NCI-H2227 (cell line): ENCODE measurements around the gene ARHGEF16.

Source experiments
- DNase-seq: peaks from one replicate; lab custom pipeline; 2025; ENCODE audit not compliant: unreplicated experiment; lab: John Stamatoyannopoulos, UW

Gene ARHGEF16

GRCh38 chr1:3436451-3436850 lies 18.0 kb upstream of the ARHGEF16 start:
- DNase-seq, result no peak

GRCh38 chr1:3436901-3437300 lies 17.6 kb upstream of the ARHGEF16 start:
- DNase-seq, result no peak

- DNase-seq, result no peak
Observed at GRCh38 chr1:3438661-3439180, 15.7 kb upstream of the ARHGEF16 start.

GRCh38 chr1:3439346-3440299 lies 14.8 kb upstream of the ARHGEF16 start:
- no peak for DNase-seq

- no peak for DNase-seq
Observed at GRCh38 chr1:3440300-3440681, 14.2 kb upstream of the ARHGEF16 start.

- no peak for DNase-seq
Observed at GRCh38 chr1:3440711-3441409, 13.6 kb upstream of the ARHGEF16 start.

- DNase-seq, result no peak
Observed at GRCh38 chr1:3441410-3441847, 13.0 kb upstream of the ARHGEF16 start.

GRCh38 chr1:3441880-3442279 lies 12.6 kb upstream of the ARHGEF16 start:
- no peak for DNase-seq

- no peak for DNase-seq
Observed at GRCh38 chr1:3442331-3442730, 12.1 kb upstream of the ARHGEF16 start.

GRCh38 chr1:3442901-3443300 lies 11.6 kb upstream of the ARHGEF16 start:
- no peak for DNase-seq

- DNase-seq, result no peak
Observed at GRCh38 chr1:3443807-3444206, 10.7 kb upstream of the ARHGEF16 start.

- DNase-seq, result no peak
Observed at GRCh38 chr1:3444298-3444697, 10.2 kb upstream of the ARHGEF16 start.

GRCh38 chr1:3444736-3445135 lies 9.7 kb upstream of the ARHGEF16 start:
- DNase-seq, result no peak

GRCh38 chr1:3450202-3450863 lies 4.1 kb upstream of the ARHGEF16 start:
- no peak for DNase-seq

GRCh38 chr1:3450983-3451382 lies 3.5 kb upstream of the ARHGEF16 start:
- no peak for DNase-seq

- no peak for DNase-seq
Observed at GRCh38 chr1:3451994-3452865, 2.2 kb upstream of the ARHGEF16 start.

GRCh38 chr1:3452866-3453175 lies 1.6 kb upstream of the ARHGEF16 start:
- DNase-seq, result no peak

GRCh38 chr1:3453203-3453761 lies 1.2 kb upstream of the ARHGEF16 start:
- DNase-seq, result peak; percentile 82

GRCh38 chr1:3454811-3455618 lies 550 bp downstream of the ARHGEF16 start:
- DNase-seq, result peak; percentile 70
